Uterus (tissue), 2 donors: Measurements from ENCODE around the gene FN1.

Experiments
- POLR2A ChIP-seq, 2 donors: fragments of 450-650 bp; IDR thresholded peaks; one replicate each; pipeline ENCODE4 v1.6.1; 2016; ENCODE audit warnings: antibody characterized with exemption in 2 of 2, mild to moderate bottlenecking in 1 of 2, moderate library complexity in 1 of 2
- TF ChIP-seq, protein P1 (sequence below), 4 experiments: fragments of 200-600 bp in 2 of 4; fragments of 450-650 bp in 2 of 4; sonication (generic) in 2 of 4; IDR thresholded peaks; one replicate each; pipeline ENCODE4 v1.5.1; 2016 to 2019; ENCODE audit warnings: antibody characterized with exemption in 4 of 4, mild to moderate bottlenecking in 2 of 4, moderate library complexity in 1 of 4

DNA sequence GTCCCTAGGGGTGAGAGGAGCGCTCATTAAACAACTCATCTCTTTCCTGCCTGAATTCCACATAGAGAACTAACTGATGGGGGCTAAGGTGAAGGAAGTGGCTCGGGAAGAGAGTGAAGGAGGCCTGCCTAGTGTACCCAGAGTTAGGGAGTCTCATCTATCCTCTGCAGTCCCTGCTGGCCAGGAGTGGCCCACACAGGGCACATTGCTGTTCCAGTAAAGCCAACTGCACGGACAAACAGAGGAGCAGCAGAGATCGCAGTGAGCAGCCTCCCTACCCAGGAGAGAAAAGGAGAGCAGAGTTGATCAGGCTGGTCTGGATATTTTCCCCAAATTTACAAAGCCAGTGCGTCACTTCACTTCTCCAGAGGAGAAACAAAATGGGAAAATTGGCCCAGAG is 16.9 kb upstream of the FN1 start:
- TF ChIP-seq, protein P1, sequence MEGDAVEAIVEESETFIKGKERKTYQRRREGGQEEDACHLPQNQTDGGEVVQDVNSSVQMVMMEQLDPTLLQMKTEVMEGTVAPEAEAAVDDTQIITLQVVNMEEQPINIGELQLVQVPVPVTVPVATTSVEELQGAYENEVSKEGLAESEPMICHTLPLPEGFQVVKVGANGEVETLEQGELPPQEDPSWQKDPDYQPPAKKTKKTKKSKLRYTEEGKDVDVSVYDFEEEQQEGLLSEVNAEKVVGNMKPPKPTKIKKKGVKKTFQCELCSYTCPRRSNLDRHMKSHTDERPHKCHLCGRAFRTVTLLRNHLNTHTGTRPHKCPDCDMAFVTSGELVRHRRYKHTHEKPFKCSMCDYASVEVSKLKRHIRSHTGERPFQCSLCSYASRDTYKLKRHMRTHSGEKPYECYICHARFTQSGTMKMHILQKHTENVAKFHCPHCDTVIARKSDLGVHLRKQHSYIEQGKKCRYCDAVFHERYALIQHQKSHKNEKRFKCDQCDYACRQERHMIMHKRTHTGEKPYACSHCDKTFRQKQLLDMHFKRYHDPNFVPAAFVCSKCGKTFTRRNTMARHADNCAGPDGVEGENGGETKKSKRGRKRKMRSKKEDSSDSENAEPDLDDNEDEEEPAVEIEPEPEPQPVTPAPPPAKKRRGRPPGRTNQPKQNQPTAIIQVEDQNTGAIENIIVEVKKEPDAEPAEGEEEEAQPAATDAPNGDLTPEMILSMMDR (IDR thresholded peaks at IDR 0.05) = no peak
- TF ChIP-seq POLR2A (IDR thresholded peaks at IDR 0.05) = no peak
